BLaER1 treated with 17β-estradiol and CSF1 and Interleukin-3, amounts not matched to agents 10 nM and 100 nM (cell line): ENCODE data around the gene PER3.

Experiments used
- H3K27ac ChIP-seq, 11 experiments: shearing (Covaris generic); formaldehyde crosslinking; 2 replicates each; pipeline ENCODE4 v1.8.1; 2022
- H3K27me3 ChIP-seq, 11 experiments: shearing (Covaris generic); formaldehyde crosslinking; 2 replicates each; pipeline ENCODE4 v1.8.1; 2022
- H3K36me3 ChIP-seq, 11 experiments: shearing (Covaris generic); formaldehyde crosslinking; 2 replicates each; pipeline ENCODE4 v1.8.1; 2022
- H3K4me1 ChIP-seq, 10 experiments: shearing (Covaris generic); formaldehyde crosslinking; 2 replicates each; pipeline ENCODE4 v1.8.1; 2022
- H3K4me2 ChIP-seq, 11 experiments: shearing (Covaris generic); formaldehyde crosslinking; 2 replicates each; pipeline ENCODE4 v1.8.1; 2022
- H3K4me3 ChIP-seq, 10 experiments: shearing (Covaris generic); formaldehyde crosslinking; 2 replicates each; pipeline ENCODE4 v1.8.1; 2022
- H3K9ac ChIP-seq, 11 experiments: shearing (Covaris generic); formaldehyde crosslinking; 2 replicates each; pipeline ENCODE4 v1.8.1; 2022
- H3K9me3 ChIP-seq, 11 experiments: shearing (Covaris generic); formaldehyde crosslinking; replicated peaks in 1 of 11; 2 replicates each; pipeline ENCODE4 v1.8.1; 2022
- H4K20me1 ChIP-seq, 11 experiments: shearing (Covaris generic); formaldehyde crosslinking; 2 replicates each; pipeline ENCODE4 v1.8.1; 2022
- Cebpa-rat ChIP-seq, 11 experiments: shearing (Covaris generic); IDR thresholded peaks; 2 replicates each; pipeline ENCODE4 v1.8.1; 2022

The PER3 gene

GRCh38 chr1:7795406-7795805 is 11.3 kb downstream of the PER3 start:
- Histone ChIP-seq H3K36me3 (peaks cover 9 to 27% (median 23%) of the 10 kb centered on the region in 11 experiments; a peak in 20 of 22 replicates), H3K9ac (no peak overlapping the region), H3K4me2 (no peak overlapping the region), H4K20me1 (no peaks in the 10 kb centered on the region), H3K4me3 (no peak overlapping the region), H3K9me3 (peaks cover 25 to 35% (median 28%) of the 10 kb centered on the region in 11 experiments), H3K27ac (no peak overlapping the region), H3K27me3 (no peaks in the 10 kb centered on the region), H3K4me1 (no peaks in the 10 kb centered on the region)
- no peak for TF ChIP-seq Cebpa-rat (IDR thresholded peaks at IDR 0.05)

GRCh38 chr1:7805460-7805859 is 21.4 kb downstream of the PER3 start:
- no peaks in the 10 kb centered on the region for H4K20me1 ChIP-seq

GRCh38 chr1:7808253-7808844 is 24.3 kb downstream of the PER3 start:
- no peak for TF ChIP-seq Cebpa-rat (IDR thresholded peaks at IDR 0.05)
- peaks cover 0 to 12% (median 0%) of the 10 kb centered on the region in 10 experiments; a peak in 6 of 20 replicates for H3K4me1 ChIP-seq
- H3K27ac ChIP-seq = no peak overlapping the region
- H3K4me2 ChIP-seq = no peak overlapping the region
- no peaks in the 10 kb centered on the region for H3K27me3 ChIP-seq
- H3K4me3 ChIP-seq = no peak overlapping the region
- H3K9me3 ChIP-seq = peaks cover 9 to 12% (median 10%) of the 10 kb centered on the region in 11 experiments
- H4K20me1 ChIP-seq = no peaks in the 10 kb centered on the region
- no peak overlapping the region for H3K9ac ChIP-seq
- H3K36me3 ChIP-seq = peaks cover 4 to 14% (median 7%) of the 10 kb centered on the region in 11 experiments

More at GRCh38 chr1:7805460-7805859, 21.4 kb downstream of the PER3 start:
- Histone ChIP-seq H3K9me3 (no peaks in the 10 kb centered on the region), H3K4me2 (no peak overlapping the region), H3K27me3 (no peaks in the 10 kb centered on the region), H3K36me3 (peaks cover 0 to 8% (median 0%) of the 10 kb centered on the region in 11 experiments; a peak in 4 of 22 replicates), H3K4me3 (no peak overlapping the region), H3K9ac (no peak overlapping the region), H3K4me1 (peaks cover 0 to 7% (median 0%) of the 10 kb centered on the region in 10 experiments; a peak in 6 of 20 replicates), H3K27ac (no peak overlapping the region)
- TF ChIP-seq Cebpa-rat (IDR thresholded peaks at IDR 0.05) = no peak

- H3K4me1 ChIP-seq = peaks cover 0 to 12% (median 0%) of the 10 kb centered on the region in 10 experiments; a peak in 6 of 20 replicates
- H3K9me3 ChIP-seq = peaks cover 21 to 26% (median 23%) of the 10 kb centered on the region in 11 experiments
- H3K27ac ChIP-seq = no peak overlapping the region
- H3K27me3 ChIP-seq = no peaks in the 10 kb centered on the region
- H3K4me2 ChIP-seq = no peak overlapping the region
- no peak for TF ChIP-seq Cebpa-rat (IDR thresholded peaks at IDR 0.05)
- H4K20me1 ChIP-seq = no peaks in the 10 kb centered on the region
- H3K4me3 ChIP-seq = no peak overlapping the region
- no peak overlapping the region for H3K9ac ChIP-seq
- peaks cover 9 to 20% (median 15%) of the 10 kb centered on the region in 11 experiments for H3K36me3 ChIP-seq
Measured at GRCh38 chr1:7809742-7810141, 25.7 kb downstream of the PER3 start.

- Histone ChIP-seq H3K4me3 (no peak overlapping the region), H3K4me2 (peak overlapping the region in 1 of 11 experiments; percentile 31; a peak in 1 of 22 replicates), H3K4me1 (peaks cover 0 to 12% (median 0%) of the 10 kb centered on the region in 10 experiments; a peak in 6 of 20 replicates), H4K20me1 (no peaks in the 10 kb centered on the region), H3K27me3 (no peaks in the 10 kb centered on the region), H3K27ac (no peak overlapping the region), H3K9me3 (peaks cover 21 to 30% (median 26%) of the 10 kb centered on the region in 11 experiments), H3K9ac (no peak overlapping the region), H3K36me3 (peaks cover 9 to 20% (median 15%) of the 10 kb centered on the region in 11 experiments)
- TF ChIP-seq Cebpa-rat (IDR thresholded peaks at IDR 0.05) = no peak
Measured at GRCh38 chr1:7810395-7810794, 26.3 kb downstream of the PER3 start.

- Histone ChIP-seq H3K9ac (no peak overlapping the region), H3K9me3 (peaks cover 21 to 30% (median 26%) of the 10 kb centered on the region in 11 experiments), H3K4me2 (0 out of 22 replicates have a peak overlapping the region, but pooled peaks of 2 of the 11 experiments have one; percentile 3 to 10), H3K4me3 (no peak overlapping the region), H4K20me1 (no peaks in the 10 kb centered on the region), H3K27me3 (no peaks in the 10 kb centered on the region), H3K36me3 (peaks cover 9 to 20% (median 15%) of the 10 kb centered on the region in 11 experiments), H3K27ac (no peak overlapping the region), H3K4me1 (peaks cover 0 to 12% (median 0%) of the 10 kb centered on the region in 10 experiments; a peak in 6 of 20 replicates)
- TF ChIP-seq Cebpa-rat (IDR thresholded peaks at IDR 0.05) = no peak
Measured at GRCh38 chr1:7811476-7811875, 27.4 kb downstream of the PER3 start.

- no peak for TF ChIP-seq Cebpa-rat (IDR thresholded peaks at IDR 0.05)
- Histone ChIP-seq H3K9me3 (peaks cover 21 to 30% (median 26%) of the 10 kb centered on the region in 11 experiments), H3K27me3 (no peaks in the 10 kb centered on the region), H3K27ac (no peak overlapping the region), H4K20me1 (no peaks in the 10 kb centered on the region), H3K4me1 (peaks cover 0 to 12% (median 0%) of the 10 kb centered on the region in 10 experiments; a peak in 6 of 20 replicates), H3K4me2 (no peak overlapping the region), H3K4me3 (no peak overlapping the region; a peak in 2 of 20 replicates), H3K36me3 (peaks cover 9 to 20% (median 15%) of the 10 kb centered on the region in 11 experiments), H3K9ac (no peak overlapping the region)
Measured at GRCh38 chr1:7813677-7814373, 29.7 kb downstream of the PER3 start.

- H3K4me3 ChIP-seq = no peak overlapping the region
- no peaks in the 10 kb centered on the region for H4K20me1 ChIP-seq
- H3K9ac ChIP-seq = no peak overlapping the region
- H3K9me3 ChIP-seq = peaks cover 0 to 3% (median 0%) of the 10 kb centered on the region in 11 experiments; a peak in 1 of 22 replicates
- H3K27me3 ChIP-seq = no peaks in the 10 kb centered on the region
- TF ChIP-seq Cebpa-rat (IDR thresholded peaks at IDR 0.05) = no peak
- H3K4me2 ChIP-seq = no peak overlapping the region
- H3K27ac ChIP-seq = no peak overlapping the region
- H3K36me3 ChIP-seq = peaks cover 0 to 7% (median 0%) of the 10 kb centered on the region in 11 experiments; a peak in 1 of 22 replicates
- peaks cover 0 to 17% (median 10%) of the 10 kb centered on the region in 10 experiments; a peak in 12 of 20 replicates for H3K4me1 ChIP-seq
Measured at GRCh38 chr1:7821282-7821681, 37.2 kb downstream of the PER3 start.

GRCh38 chr1:7824701-7825100 is 40.6 kb downstream of the PER3 start:
- no peak for TF ChIP-seq Cebpa-rat (IDR thresholded peaks at IDR 0.05)
- Histone ChIP-seq H3K27me3 (no peaks in the 10 kb centered on the region), H3K27ac (no peak overlapping the region)

More at GRCh38 chr1:7824701-7825100, 40.6 kb downstream of the PER3 start:
- peaks cover 4 to 51% (median 34%) of the 10 kb centered on the region in 10 experiments; a peak in 18 of 20 replicates for H3K4me1 ChIP-seq
- no peaks in the 10 kb centered on the region for H4K20me1 ChIP-seq
- no peak overlapping the region for H3K4me3 ChIP-seq
- peaks cover 0 to 9% (median 7%) of the 10 kb centered on the region in 11 experiments; a peak in 8 of 22 replicates for H3K36me3 ChIP-seq
- H3K9me3 ChIP-seq = peaks cover 0 to 3% (median 0%) of the 10 kb centered on the region in 11 experiments; a peak in 1 of 22 replicates
- H3K9ac ChIP-seq = no peak overlapping the region
- H3K4me2 ChIP-seq = no peak overlapping the region
